Nephron (organoid): ENCODE data around the gene SORCS2.
A peak's percentile ranks its signal among the peaks of the same experiment; 100 is the strongest.

Experiments used
- H3K27ac Mint-ChIP-seq, 3 experiments: 2 replicates each; pipeline ENCODE4 v1.8.0; 2020; ENCODE audit warnings: mixed read lengths in 3 of 3, mild to moderate bottlenecking in 2 of 3, moderate library complexity in 1 of 3
- H3K27me3 Mint-ChIP-seq: 2 replicates; pipeline ENCODE4 v1.8.0; 2021; ENCODE audit warnings: low read depth, mild to moderate bottlenecking, moderate library complexity, mixed read lengths
- H3K36me3 Mint-ChIP-seq: 2 replicates; pipeline ENCODE4 v1.8.0; 2020; ENCODE audit warnings: low read depth, mixed read lengths
- H3K4me1 Mint-ChIP-seq: 2 replicates; pipeline ENCODE4 v1.8.0; 2020; ENCODE audit warnings: mixed read lengths
- H3K4me3 Mint-ChIP-seq, 3 experiments: 2 replicates each; pipeline ENCODE4 v1.8.0; 2020; ENCODE audit warnings: mild to moderate bottlenecking in 3 of 3, mixed read lengths in 3 of 3, moderate library complexity in 2 of 3
- H3K9me3 Mint-ChIP-seq: 2 replicates; pipeline ENCODE4 v1.8.0; 2020; ENCODE audit warnings: mixed read lengths
- CTCF ChIP-seq, 3 experiments: fragments of 200-600 bp; sonication (generic); IDR thresholded peaks; one replicate each; pipeline ENCODE4 v1.5.0; 2021; ENCODE audit warnings: antibody characterized with exemption in 3 of 3; ENCODE audit not compliant: unreplicated experiment in 3 of 3

SORCS2 gene

GRCh38 chr4:7189475-7190277 lies 2.7 kb upstream of the SORCS2 start:
- Mint-ChIP-seq H3K27me3 (peaks cover 53% of the 10 kb centered on the region), H3K27ac (peak overlapping the region in 2 of 3 experiments; percentile 24 to 63), H3K4me3 (peak overlapping the region in 2 of 3 experiments; percentile 40 to 51), H3K36me3 (no peaks in the 10 kb centered on the region), H3K9me3 (no peaks in the 10 kb centered on the region), H3K4me1 (peaks cover 12% of the 10 kb centered on the region)
- no peak for TF ChIP-seq CTCF (IDR thresholded peaks at IDR 0.05; ENCODE audit: unreplicated experiment in 3 of 3)

GRCh38 chr4:7190278-7190594 lies 2.1 kb upstream of the SORCS2 start:
- no peak overlapping the region for H3K4me3 Mint-ChIP-seq
- peaks cover 55% of the 10 kb centered on the region for H3K27me3 Mint-ChIP-seq
- peak overlapping the region in 1 of 3 experiments; percentile 24 for H3K27ac Mint-ChIP-seq
- peaks cover 16% of the 10 kb centered on the region for H3K4me1 Mint-ChIP-seq
- H3K9me3 Mint-ChIP-seq: no peaks in the 10 kb centered on the region
- no peaks in the 10 kb centered on the region for H3K36me3 Mint-ChIP-seq
- TF ChIP-seq CTCF (IDR thresholded peaks at IDR 0.05; ENCODE audit: unreplicated experiment in 3 of 3): no peak

- H3K4me3 Mint-ChIP-seq: peak overlapping the region; percentile 42 to 84 (median 77)
- no peak for TF ChIP-seq CTCF (IDR thresholded peaks at IDR 0.05; ENCODE audit: unreplicated experiment in 3 of 3)
- H3K27ac Mint-ChIP-seq: peak overlapping the region in 2 of 3 experiments; percentile 64 to 83
- peaks cover 59% of the 10 kb centered on the region for H3K27me3 Mint-ChIP-seq
- H3K36me3 Mint-ChIP-seq: no peaks in the 10 kb centered on the region
- no peaks in the 10 kb centered on the region for H3K9me3 Mint-ChIP-seq
- H3K4me1 Mint-ChIP-seq: peaks cover 23% of the 10 kb centered on the region
Measured at GRCh38 chr4:7190691-7191545, 1.4 kb upstream of the SORCS2 start.

- Mint-ChIP-seq H3K4me1 (peaks cover 31% of the 10 kb centered on the region), H3K9me3 (no peaks in the 10 kb centered on the region), H3K36me3 (no peaks in the 10 kb centered on the region), H3K27me3 (peaks cover 61% of the 10 kb centered on the region), H3K4me3 (peak overlapping the region; percentile 79 to 86 (median 85)), H3K27ac (peak overlapping the region in 1 of 3 experiments; percentile 48)
- no peak for TF ChIP-seq CTCF (IDR thresholded peaks at IDR 0.05; ENCODE audit: unreplicated experiment in 3 of 3)
Measured at GRCh38 chr4:7191546-7192251, 639 bp upstream of the SORCS2 start.

- no peak for TF ChIP-seq CTCF (IDR thresholded peaks at IDR 0.05; ENCODE audit: unreplicated experiment in 3 of 3)
- peaks cover 57% of the 10 kb centered on the region for H3K27me3 Mint-ChIP-seq
- no peaks in the 10 kb centered on the region for H3K36me3 Mint-ChIP-seq
- H3K9me3 Mint-ChIP-seq: no peaks in the 10 kb centered on the region
- H3K4me1 Mint-ChIP-seq: peaks cover 47% of the 10 kb centered on the region
- no peak overlapping the region for H3K27ac Mint-ChIP-seq
- peak overlapping the region; percentile 88 to 92 (median 89) for H3K4me3 Mint-ChIP-seq
Measured at GRCh38 chr4:7193030-7193958, 956 bp downstream of the SORCS2 start.
